ENCODE data around the gene PER1. TPM values are rescaled to one million over a fixed set of nuclear protein-coding genes. Genes with fewer than 3 reads are reported as not detected.

PER1 gene
- total RNA-seq, 4 donors from 2014 or later = 33.6 to 95.0 (median 56.3) TPM

DNA sequence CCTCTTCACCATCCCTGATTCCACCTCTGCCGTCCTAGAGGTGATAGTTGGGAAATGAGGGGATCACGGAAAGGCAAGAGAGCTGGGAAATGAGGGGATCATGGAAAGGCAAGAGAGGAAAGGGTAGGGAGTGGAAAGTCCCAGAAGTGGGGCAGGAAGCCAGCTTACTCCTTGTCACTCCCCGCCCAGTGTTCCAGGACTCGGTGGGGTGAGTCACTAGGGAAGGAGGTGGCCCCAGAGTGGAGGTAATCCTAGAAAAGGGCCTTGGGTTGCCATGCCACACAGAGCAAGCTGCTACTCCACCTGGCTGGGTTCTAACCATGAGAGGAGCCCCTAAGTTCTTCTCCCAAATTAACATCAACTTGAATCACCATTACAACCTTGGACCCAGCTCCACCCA lies 48.7 kb downstream of the PER1 start:
- TF ChIP-seq POLR2A (IDR thresholded peaks at IDR 0.05) = no peak
- TF ChIP-seq, protein P1, sequence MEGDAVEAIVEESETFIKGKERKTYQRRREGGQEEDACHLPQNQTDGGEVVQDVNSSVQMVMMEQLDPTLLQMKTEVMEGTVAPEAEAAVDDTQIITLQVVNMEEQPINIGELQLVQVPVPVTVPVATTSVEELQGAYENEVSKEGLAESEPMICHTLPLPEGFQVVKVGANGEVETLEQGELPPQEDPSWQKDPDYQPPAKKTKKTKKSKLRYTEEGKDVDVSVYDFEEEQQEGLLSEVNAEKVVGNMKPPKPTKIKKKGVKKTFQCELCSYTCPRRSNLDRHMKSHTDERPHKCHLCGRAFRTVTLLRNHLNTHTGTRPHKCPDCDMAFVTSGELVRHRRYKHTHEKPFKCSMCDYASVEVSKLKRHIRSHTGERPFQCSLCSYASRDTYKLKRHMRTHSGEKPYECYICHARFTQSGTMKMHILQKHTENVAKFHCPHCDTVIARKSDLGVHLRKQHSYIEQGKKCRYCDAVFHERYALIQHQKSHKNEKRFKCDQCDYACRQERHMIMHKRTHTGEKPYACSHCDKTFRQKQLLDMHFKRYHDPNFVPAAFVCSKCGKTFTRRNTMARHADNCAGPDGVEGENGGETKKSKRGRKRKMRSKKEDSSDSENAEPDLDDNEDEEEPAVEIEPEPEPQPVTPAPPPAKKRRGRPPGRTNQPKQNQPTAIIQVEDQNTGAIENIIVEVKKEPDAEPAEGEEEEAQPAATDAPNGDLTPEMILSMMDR (IDR thresholded peaks at IDR 0.05) = no peak
- Histone ChIP-seq H3K9me3 (no peaks in the 10 kb centered on the region), H3K27ac (peak overlapping the region in 3 of 4 donors; percentile 9 to 51 (median 42)), H3K36me3 (no peaks in the 10 kb centered on the region), H3K4me3 (no peak overlapping the region), H3K27me3 (peaks cover 0 to 6% (median 0%) of the 10 kb centered on the region in 4 donors), H3K4me1 (peaks cover 0 to 52% (median 14%) of the 10 kb centered on the region in 3 donors)
- intact Hi-C loops (cut with DNase I) = no loop called here
- WGBS, 2 donors = 39 to 45% methylated on average over 3 to 4 of the region's 4 CpGs
- DNase-seq = no peak

DNA sequence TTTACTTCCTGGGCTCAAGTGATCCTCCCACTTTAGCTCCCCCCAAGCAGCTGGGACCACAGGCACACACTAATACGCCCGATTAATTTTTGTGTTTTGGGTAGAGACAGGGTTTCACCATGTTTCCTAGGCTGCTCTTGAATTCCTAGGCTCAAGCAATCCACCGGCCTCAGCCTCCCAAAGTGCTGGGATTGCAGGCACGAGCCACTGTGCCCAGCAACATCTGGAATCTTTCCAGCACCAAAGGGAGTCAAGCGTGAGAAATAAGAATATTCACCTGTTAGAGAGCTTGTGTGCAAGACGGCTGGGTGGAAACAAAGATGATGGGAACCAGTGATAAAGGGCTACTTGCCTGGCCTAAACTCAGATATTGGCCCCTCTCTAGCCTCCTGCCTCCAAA lies 50.5 kb downstream of the PER1 start:
- H3K9me3 ChIP-seq = no peaks in the 10 kb centered on the region
- H3K36me3 ChIP-seq = no peaks in the 10 kb centered on the region
- 62 to 77% methylated on average over 6 of the region's 6 CpGs for WGBS, 2 donors
- H3K27me3 ChIP-seq = no peaks in the 10 kb centered on the region
- DNase-seq = no peak
- intact Hi-C loops (cut with DNase I) = no loop called here
- H3K4me1 ChIP-seq = peaks cover 0 to 42% (median 11%) of the 10 kb centered on the region in 3 donors
- TF ChIP-seq, protein P1 (IDR thresholded peaks at IDR 0.05) = no peak
- TF ChIP-seq POLR2A (IDR thresholded peaks at IDR 0.05) = no peak
- H3K4me3 ChIP-seq = no peak overlapping the region
- H3K27ac ChIP-seq = no peak overlapping the region

DNA sequence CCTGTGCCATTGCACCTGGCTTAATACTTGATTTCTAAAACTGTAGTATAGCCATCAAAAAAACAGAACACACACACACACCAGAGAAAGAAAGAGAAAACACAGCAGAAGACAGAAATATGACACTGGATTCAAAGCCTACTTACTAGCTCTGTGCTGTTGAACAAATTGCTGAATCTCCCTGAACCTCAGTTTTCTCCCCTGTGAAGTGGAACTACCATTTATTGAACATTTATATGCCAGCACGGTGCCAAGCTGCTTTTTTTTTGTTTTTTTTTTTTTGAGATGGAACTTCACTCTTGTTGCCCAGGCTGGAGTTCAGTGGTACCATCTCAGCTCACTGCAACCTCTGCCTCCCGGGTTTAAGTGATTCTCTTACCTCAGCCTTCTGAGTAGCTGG lies 51.4 kb downstream of the PER1 start:
- peaks cover 0 to 34% (median 11%) of the 10 kb centered on the region in 3 donors for H3K4me1 ChIP-seq
- H3K27me3 ChIP-seq = no peaks in the 10 kb centered on the region
- intact Hi-C loops (cut with DNase I) = no loop called here
- 77 to 79% methylated on average over 2 of the region's 2 CpGs for WGBS, 2 donors
- TF ChIP-seq, protein P1 (IDR thresholded peaks at IDR 0.05) = no peak
- TF ChIP-seq POLR2A (IDR thresholded peaks at IDR 0.05) = no peak
- H3K4me3 ChIP-seq = no peak overlapping the region
- H3K9me3 ChIP-seq = no peaks in the 10 kb centered on the region
- H3K27ac ChIP-seq = no peak overlapping the region
- no peak for DNase-seq
- H3K36me3 ChIP-seq = no peaks in the 10 kb centered on the region

DNA sequence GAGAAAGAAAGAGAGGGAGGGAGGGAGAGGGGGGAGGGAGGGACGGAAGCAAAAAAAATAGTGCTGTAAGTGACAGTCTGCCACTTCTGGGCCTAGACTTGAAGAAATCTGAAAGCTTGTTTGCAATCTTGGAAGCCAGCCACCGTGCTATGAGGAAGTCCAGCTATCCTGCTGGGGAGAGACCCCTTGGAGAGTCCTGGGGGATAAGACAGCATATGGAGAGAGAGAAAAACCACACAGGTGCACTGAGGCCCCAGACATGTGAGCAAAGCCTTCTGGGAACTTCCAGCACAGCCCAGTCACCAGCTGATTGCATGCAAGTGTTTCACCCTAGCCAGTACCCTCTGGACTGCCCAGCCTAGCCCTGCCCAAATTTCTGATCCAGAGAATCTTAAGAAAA lies 52.1 kb downstream of the PER1 start:
- Histone ChIP-seq H3K9me3 (no peaks in the 10 kb centered on the region), H3K4me1 (peaks cover 0 to 27% (median 11%) of the 10 kb centered on the region in 3 donors), H3K27ac (no peak overlapping the region), H3K4me3 (no peak overlapping the region), H3K36me3 (no peaks in the 10 kb centered on the region), H3K27me3 (peaks cover 0 to 6% (median 0%) of the 10 kb centered on the region in 4 donors)
- intact Hi-C loops (cut with DNase I) = no loop called here
- 29 to 44% methylated on average over 2 of the region's 2 CpGs for WGBS, 2 donors
- TF ChIP-seq POLR2A (IDR thresholded peaks at IDR 0.05) = no peak
- TF ChIP-seq, protein P1 (IDR thresholded peaks at IDR 0.05) = no peak
- no peak for DNase-seq

DNA sequence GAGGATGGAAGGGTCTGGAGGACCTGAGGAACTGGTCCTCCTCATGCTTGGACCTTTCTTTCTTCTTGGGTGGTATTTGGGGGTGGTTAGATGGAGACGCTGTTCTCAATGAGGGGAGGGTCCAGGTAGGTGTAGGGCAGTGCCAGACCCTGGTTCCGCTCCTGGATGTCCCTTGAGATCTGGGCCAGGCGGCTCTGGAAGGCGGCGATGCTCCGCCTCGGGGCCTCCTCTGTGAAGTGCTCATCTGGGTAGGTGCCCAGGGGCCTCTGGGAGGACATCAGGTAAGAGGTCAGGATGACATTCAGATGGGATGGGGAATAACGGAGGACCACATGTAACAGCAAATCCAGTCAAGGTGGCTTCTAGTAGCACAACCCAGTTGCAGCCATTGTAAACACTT lies 55.7 kb downstream of the PER1 start:
- 72% methylated on average over 2 to 3 of the region's 8 CpGs for WGBS, 2 donors
- H3K27me3 ChIP-seq = peaks cover 0 to 31% (median 0%) of the 10 kb centered on the region in 4 donors
- TF ChIP-seq, protein P1 (IDR thresholded peaks at IDR 0.05) = no peak
- TF ChIP-seq POLR2A (IDR thresholded peaks at IDR 0.05) = no peak

More for the DNA sequence above, 55.7 kb downstream of the PER1 start:
- H3K4me1 ChIP-seq = peaks cover 0 to 7% (median 0%) of the 10 kb centered on the region in 3 donors
- H3K9me3 ChIP-seq = no peaks in the 10 kb centered on the region
- DNase-seq = no peak
- H3K27ac ChIP-seq = no peak overlapping the region
- no peaks in the 10 kb centered on the region for H3K36me3 ChIP-seq
- intact Hi-C loops (cut with DNase I) = no loop called here
- H3K4me3 ChIP-seq = no peak overlapping the region
